GM21619 (cell line): ENCODE measurements around the gene CDH9.

Experiments used
- ATAC-seq: cut with Tn5 transposase; IDR thresholded peaks from one replicate; pipeline ENCODE4 v1.9.1; 2021; ENCODE audit not compliant: unreplicated experiment

The CDH9 gene

GRCh38 chr5:27038476-27038875 is at the start of gene CDH9:
Gene CDH9 (minus strand): TSS chr5:27038586. CDS start chr5:26988333, 50,253 bp downstream.
- ATAC-seq, result no peak

- no peak for ATAC-seq
These were observed 49.4 kb upstream of the CDH9 start for GRCh38 chr5:27087747-27088146.

- no peak for ATAC-seq
These were observed 45.3 kb upstream of the CDH9 start for GRCh38 chr5:27083449-27084415.

GRCh38 chr5:27080147-27080546 is 41.8 kb upstream of the CDH9 start:
- ATAC-seq, result no peak

GRCh38 chr5:27062451-27062850 is 24.1 kb upstream of the CDH9 start:
- no peak for ATAC-seq

- ATAC-seq, result no peak
These were observed 10.1 kb upstream of the CDH9 start for GRCh38 chr5:27048510-27048909.

- no peak for ATAC-seq
These were observed 3.0 kb upstream of the CDH9 start for GRCh38 chr5:27041372-27041771.

GRCh38 chr5:27034565-27034964 is 3.8 kb downstream of the CDH9 start:
- ATAC-seq, result no peak

GRCh38 chr5:27026801-27027200 is 11.6 kb downstream of the CDH9 start:
- ATAC-seq, result no peak

- ATAC-seq, result no peak
These were observed 12.3 kb downstream of the CDH9 start for GRCh38 chr5:27026063-27026462.

GRCh38 chr5:27021471-27021870 is 16.9 kb downstream of the CDH9 start:
- ATAC-seq, result no peak

GRCh38 chr5:27020973-27021372 is 17.4 kb downstream of the CDH9 start:
- no peak for ATAC-seq

GRCh38 chr5:27015758-27016157 is 22.6 kb downstream of the CDH9 start:
- ATAC-seq, result no peak

- no peak for ATAC-seq
These were observed 27.1 kb downstream of the CDH9 start for GRCh38 chr5:27011274-27011673.

- ATAC-seq, result no peak
These were observed 27.7 kb downstream of the CDH9 start for GRCh38 chr5:27010646-27011045.

GRCh38 chr5:27009540-27009915 is 28.9 kb downstream of the CDH9 start:
- ATAC-seq, result no peak

- ATAC-seq, result no peak
These were observed 29.5 kb downstream of the CDH9 start for GRCh38 chr5:27008604-27009539.

- ATAC-seq, result no peak
These were observed 31.3 kb downstream of the CDH9 start for GRCh38 chr5:27007121-27007520.

- no peak for ATAC-seq
These were observed 51.4 kb downstream of the CDH9 start for GRCh38 chr5:26986985-26987384.

- no peak for ATAC-seq
These were observed 56.6 kb downstream of the CDH9 start for GRCh38 chr5:26981750-26982149.

- no peak for ATAC-seq
These were observed 79.1 kb downstream of the CDH9 start for GRCh38 chr5:26959290-26959689.

- ATAC-seq, result no peak
These were observed 83.2 kb downstream of the CDH9 start for GRCh38 chr5:26955161-26955560.
